ENCODE data around the gene SCRT2.

SCRT2 gene

DNA sequence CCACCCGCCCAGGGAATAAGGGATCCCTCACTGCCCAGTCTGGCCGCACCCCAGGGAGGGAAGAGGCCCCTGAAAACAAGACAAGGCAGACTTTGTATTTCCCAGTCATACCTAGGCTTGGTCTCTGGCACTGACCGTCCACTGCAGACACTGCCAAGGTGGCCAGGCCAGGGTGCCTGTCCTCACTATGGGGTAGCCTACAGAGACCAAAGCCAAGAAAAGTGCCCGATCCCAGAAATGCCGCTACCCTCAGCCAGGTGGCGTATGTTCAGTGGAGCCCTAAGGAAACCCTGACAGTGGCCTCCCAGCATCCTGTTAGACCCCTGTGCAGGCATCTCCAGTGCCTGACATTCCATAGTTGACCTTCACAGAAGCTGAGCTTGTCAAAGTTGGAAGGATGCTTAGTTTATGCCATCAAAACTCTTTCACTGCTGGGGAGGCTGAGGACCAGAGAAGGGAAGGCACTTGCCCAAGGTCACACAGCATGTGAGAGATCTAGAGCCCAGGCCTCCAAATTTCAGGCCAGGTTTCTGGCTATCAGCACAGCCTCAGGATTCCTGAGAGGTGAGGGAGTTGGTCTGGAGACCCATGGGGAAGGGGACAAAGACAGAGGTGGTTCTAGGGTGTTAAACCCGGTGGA lies 2.5 kb downstream of the SCRT2 start:
- ATAC-seq (no peak), DNase-seq (no peak)

DNA sequence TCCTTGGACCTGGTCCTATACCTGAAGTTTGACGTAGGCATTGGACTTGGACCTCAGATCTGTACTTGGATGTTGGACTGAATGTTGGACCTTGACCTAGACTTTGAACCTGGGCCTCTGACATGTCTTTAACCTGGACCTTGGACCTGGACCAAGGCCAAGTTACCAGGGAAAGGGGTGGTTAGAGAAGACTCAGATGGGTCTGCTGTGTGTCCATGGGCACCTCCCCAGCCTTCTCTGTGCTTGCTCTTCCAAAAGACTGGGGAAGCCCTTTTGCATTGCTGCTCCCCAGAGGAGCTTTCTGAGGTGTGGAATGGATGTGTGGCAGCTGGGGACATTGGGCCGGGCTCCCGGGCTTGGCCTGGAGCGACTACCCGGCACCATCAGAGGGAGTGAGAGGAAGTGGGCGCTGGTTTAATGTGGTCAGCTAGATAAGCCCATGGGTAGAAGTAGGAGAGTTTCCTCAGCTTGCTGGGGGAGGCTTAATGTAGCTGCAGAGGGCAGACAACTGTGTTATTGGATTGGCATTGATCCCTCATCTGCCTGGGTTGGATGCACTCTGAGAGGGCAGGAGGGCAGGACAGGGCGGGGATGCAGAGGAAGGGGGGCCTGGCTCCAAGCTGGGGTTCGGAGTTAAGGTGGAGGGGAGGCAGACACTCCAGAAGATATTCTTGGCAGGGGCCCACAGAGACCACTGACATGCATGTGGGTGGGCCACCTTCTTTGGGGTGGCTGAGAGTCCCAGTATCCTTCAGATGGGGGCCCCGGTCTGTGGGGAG lies 4.2 kb downstream of the SCRT2 start:
- ATAC-seq (no peak), DNase-seq (no peak)

DNA sequence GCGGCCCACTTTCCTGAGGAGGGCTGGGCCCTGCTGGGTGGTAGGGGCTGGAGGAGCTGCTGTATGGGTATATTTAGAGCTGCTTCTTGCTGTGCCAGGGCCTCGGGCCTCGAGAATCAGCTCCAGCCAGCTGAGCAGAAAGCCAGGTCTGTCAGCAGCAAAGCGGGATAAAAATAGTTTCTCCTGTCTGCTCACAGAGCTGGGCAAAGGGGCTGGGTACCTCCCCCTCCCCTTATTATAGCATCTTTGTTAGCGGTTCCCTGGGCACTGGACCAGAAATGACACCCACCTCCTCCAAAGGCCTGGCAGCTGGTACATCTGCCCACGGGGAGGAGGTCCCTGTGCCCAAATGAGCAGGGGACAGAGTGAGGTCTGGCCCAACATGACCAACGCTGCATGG lies 6.0 kb downstream of the SCRT2 start:
- DNase-seq, result no peak
- ATAC-seq, result no peak

DNA sequence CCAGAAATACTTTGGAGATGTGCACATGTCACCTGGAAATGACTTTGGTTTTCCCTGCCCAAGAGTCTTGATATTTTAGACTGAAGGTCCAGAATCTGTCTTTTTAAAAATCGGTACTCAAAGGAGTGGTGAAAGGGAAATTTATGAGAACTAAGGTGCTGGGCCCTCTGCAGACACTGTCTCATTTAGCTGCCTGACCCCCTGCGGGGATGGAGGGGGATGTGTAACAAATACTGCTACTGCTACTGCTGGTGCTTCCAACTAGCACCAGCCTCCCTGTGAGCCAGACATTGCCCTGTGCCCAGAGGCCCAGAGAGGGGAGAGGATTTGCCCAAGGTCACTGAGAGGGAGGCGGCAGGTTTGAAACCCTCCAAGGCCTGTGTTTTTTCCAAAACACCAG lies 7.0 kb downstream of the SCRT2 start:
- ATAC-seq (no peak), DNase-seq (no peak)

DNA sequence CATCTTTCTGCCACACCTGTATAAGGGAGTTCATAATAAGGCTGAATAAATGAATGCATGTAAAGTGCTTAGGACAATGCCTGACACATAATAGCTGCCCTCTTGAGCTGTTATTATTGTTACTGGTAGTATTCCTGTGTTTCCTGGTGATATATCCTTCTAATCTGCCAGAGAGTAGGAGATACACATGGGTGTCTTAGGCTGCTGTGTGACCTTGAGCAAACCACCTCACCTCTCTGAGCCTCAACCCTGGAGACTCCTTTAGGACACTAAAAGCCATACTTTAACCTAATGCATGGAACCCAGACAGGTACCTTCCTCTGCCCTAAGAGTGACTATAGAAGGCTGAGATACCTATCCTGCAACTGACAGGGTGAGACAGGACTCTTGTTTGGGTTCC lies 7.6 kb downstream of the SCRT2 start:
- ATAC-seq, result no peak
- DNase-seq, result no peak

DNA sequence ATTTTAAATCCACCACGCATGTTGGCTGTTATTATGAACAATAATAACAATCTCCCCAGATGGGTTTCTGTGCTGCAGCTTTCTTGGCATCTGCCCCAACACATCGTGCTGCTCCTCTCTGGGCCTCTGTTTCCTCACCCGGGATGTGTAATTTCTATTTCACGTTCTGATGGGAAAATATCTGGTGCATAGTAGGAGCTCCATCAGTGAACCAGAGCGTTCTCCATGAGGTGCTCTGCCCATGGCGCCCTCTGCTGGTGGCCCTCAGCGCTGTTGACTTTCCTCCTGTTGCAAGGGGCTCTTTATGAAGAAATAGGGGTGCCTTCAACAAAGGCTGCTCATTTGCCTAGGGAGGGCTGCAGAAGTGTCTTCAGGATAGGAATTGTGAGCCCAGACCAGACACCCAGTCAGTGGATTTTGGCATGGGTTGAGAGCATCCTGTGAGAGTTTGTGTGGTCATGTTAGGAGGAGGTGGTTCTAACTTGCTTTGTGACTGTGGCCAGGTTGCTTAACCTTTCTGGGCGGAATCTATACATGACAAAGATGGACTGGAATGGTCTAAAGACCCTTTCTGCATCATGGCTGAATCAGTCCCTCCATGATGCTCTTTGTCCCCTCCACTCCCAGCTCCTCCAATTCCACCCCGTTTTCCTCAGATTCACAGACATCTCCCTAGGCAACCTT lies 8.1 kb downstream of the SCRT2 start:
- ATAC-seq (no peak), DNase-seq (peak; percentile 78)

DNA sequence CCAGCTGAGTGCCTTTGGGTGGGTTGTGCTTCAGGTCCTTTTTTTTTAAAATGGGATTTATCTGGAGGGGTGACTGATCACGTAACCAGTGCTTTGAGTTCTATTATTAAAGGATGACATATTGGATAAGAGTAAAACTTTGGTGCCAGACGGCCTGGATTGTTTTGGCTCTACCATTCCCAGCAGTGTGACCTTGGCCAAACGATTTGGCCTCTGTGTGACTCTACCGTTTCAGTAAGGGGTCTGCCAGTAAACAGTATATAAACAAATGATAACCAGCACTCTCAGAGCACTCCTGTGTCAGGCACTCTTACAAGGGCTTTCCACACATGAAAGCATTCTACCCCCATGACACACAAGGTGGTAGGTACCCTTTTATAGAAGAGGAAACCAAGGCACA lies 8.7 kb downstream of the SCRT2 start:
- ATAC-seq (no peak), DNase-seq (no peak)

DNA sequence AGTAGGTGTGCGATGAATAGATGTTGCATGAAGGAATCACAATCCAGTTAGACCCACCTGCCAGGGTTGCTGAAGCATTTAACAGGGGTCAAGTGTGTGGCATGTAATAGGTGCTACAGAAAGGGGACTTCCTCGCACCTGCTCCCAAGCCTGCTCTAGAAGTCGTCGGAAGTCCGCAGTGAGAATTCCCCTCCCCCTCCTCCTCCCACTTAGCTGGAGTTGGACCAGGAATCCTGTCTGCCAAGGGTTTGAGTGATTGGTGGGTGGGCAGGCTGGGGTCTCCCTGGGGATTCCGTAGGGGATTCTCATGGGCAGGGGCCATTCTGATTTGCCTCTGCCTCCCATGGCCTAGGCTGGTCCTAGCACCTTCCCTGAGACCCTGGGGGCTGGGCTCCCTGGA lies 10.3 kb downstream of the SCRT2 start:
- ATAC-seq, result no peak

DNA sequence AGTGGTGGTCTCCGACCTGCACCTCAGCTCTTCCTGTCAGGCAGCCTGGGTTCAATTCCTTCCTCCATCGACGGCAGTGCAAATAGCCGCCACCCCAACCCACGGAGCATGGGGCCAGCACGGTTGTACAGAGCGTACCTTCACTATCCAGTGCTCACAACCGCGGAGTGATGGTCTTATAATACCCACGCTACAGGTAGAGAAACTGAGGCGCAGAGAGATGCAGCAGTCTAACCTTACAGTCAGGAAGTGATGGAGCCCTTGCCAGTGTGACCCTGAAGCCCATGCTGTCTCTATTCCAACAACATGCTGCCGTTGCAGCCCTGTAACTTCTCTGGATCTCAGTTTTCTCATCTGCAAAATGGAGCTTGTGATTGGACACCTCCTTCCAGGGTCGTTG lies 11.0 kb downstream of the SCRT2 start:
- no peak for ATAC-seq
- DNase-seq, result no peak

More for the DNA sequence above, 10.3 kb downstream of the SCRT2 start:
- no peak for DNase-seq

DNA sequence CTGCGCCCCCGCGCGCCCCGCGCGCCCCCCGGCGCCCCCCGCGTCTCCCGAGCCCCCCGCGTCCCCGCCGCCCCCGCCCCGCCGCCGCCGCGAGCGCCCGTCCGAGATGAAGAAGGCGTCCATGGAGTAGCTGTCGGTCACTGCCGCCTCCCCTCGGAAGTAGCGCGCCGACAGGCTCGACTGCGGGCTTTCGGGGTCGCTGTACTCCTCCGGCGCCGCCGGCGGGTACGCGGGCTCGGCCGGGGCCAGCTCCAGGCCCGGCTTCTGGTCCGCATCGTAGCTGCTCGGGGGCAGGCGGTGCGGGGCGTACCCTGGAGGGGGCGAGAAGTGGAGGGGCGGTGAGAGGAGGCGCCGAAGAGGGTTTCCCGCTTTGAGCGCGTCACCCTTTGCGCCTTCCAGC lies 11.5 kb downstream of the SCRT2 start:
- no peak for DNase-seq
- no peak for ATAC-seq

DNA sequence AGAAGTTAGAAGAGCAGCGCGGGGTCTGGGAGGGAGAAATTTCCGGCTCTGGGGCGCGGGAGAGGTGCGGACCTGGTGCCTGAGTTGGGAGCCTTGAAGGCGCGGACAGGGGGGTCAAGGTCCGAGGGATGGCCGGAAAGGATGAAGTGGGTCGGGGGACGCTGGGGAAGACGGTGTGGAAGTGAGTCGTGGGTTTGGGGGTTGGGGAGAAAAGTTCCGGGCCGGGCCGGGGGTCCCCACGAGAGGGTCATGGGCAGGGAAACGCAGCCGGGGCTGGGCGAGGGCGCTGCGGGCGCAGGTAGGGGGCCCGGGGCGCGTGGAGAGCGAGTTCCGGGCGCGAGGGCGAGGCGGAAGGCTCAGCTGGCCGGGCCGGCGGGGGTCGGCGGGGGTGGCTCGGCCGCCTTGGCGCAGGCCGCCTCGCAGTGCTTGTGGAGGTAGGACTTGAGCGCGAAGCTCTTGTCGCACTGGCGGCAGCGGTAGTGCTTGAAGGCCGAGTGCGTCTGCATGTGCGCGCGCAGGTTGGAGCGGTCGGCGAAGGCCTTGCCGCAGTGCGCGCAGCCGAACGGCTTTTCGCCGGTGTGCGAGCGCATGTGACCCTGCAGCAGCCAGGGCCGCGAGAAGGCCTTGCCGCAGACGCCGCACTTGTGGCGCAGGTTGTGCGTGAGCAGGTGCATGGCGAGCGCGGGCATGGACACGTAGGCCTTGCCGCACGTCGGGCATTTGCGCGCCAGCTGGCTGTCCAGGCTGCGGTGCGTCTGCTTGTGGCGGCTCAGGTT lies 12.1 kb downstream of the SCRT2 start:
- no peak for DNase-seq
- ATAC-seq, result no peak

DNA sequence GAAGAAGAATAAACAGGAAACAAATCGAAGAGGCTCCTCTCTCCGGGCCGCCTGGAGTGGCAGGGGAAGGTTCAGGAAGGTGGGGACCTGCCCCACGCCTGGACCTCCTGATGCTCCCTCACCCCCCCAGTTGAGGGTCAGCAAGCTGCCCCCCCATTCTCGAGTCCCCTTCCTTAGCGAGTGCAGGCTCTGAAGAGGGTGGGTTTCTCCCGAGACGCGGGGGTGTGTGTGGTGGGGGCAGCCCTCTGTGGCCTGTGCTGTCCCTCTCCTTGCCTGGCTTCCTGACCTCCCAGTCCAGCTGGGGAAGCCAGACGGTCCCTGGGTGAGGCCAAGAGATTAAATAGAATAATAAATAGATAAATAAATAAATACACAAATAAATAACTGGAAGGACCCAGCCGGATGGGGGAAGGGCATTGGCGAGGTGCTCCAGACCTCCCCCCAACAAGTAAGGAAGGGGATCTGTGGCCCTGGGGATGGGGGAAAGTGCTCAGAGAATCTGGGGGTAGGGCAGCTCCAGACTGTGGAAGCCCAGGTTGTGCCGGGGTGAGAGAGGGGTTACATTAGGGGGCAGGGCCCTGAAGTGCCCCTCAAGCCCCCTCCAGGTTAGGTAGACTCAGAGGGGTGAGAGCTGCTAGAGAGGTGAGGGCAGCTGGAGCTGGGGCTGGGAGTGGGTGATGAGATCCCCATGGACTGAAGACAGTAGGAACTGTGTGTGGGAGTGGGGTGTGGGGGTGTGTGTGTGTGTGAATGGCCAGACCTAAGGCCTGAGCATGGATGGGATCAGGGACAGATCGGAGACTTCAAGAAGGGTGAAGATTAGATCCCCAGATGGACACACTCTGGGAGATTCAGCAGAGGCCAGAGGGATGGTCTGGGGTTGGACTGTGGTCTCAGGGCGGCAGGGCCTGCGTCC lies 13.1 kb downstream of the SCRT2 start:
- DNase-seq (no peak), ATAC-seq (no peak)

DNA sequence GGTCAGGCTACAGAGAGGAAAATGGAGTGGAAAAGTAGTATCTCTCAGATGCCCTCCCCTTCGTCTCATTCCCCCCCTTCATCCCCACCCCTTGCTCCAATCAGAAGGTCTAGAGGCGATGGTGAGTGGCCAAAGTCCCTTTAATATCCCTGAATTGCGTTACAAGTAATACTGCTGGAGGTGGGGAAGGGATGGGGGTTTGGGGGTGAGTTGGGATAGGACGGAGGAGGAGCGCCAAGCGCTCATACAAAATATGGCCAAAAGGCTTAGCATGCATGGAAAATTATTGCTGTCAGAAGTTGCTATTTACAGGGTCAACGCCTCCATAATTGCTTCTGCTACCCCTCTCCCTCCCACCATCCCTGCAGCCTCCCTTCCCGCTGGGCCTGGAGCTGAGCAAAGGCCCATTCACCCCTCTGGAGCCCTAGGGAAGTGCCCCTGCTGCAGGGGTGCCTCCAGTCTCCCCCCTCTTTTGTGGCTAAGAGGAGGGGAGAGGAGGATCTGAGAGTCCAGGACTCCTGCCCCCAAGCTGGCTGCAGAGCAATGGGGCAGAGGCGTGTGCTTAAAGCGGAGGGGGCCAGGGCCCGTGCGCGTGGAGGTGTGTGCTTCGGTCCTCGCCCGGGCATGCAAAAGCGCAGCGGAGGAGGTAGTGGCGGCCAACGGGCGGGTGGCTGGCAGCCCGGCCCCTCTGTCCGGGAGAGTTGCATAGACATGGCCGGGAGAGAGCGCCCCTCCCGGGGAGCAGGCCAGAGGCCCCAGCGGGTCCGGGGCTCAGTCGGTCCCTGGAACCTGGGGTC lies 13.9 kb downstream of the SCRT2 start:
- ATAC-seq (no peak), DNase-seq (no peak)

DNA sequence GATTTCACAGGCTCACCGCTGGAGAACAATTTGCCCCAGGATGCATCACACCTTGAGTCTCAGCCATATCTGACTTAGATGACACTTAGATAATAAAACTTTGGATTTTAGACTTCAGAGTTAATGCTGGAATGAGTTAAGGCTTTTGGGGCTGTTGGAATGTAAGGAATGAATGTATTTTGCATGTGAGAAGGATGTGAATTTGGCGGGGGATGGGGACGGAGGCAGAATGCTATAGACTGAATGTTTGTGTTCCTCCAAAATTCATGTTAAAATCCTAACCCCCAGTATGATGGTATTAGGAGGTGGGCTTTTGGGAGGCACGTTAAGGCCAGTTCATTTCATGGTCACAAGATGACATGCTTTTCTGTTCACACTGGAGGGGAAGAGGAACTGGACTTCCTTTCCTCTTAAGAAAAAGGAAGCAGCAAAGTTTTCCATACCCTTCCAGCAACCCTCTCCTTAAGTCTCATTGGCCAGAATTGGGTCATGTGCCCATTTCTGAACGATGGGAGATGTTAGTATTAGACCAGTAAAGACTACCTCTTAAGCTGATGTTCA lies 16.8 kb downstream of the SCRT2 start:
- no peak for ATAC-seq
- DNase-seq, result no peak

DNA sequence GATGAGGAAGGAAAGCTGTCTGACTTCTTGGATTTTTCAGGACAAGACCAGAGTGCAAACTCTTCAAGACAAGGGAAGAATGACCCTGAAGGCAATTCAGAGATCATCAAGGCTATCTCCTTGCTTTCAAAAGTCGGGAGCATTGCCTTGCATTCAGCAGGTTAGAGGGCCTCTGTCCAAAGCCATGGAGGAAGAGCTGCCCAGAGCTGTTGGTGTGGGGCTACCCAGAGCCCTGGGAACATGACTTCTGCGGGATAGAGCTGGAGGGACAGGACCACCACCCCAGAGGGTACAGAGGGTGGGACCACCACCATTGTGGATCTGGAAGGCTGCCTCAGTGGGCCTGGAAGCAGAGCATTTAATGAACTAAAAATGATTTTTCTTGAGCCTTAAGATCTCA lies 17.4 kb downstream of the SCRT2 start:
- no peak for DNase-seq
- no peak for ATAC-seq

DNA sequence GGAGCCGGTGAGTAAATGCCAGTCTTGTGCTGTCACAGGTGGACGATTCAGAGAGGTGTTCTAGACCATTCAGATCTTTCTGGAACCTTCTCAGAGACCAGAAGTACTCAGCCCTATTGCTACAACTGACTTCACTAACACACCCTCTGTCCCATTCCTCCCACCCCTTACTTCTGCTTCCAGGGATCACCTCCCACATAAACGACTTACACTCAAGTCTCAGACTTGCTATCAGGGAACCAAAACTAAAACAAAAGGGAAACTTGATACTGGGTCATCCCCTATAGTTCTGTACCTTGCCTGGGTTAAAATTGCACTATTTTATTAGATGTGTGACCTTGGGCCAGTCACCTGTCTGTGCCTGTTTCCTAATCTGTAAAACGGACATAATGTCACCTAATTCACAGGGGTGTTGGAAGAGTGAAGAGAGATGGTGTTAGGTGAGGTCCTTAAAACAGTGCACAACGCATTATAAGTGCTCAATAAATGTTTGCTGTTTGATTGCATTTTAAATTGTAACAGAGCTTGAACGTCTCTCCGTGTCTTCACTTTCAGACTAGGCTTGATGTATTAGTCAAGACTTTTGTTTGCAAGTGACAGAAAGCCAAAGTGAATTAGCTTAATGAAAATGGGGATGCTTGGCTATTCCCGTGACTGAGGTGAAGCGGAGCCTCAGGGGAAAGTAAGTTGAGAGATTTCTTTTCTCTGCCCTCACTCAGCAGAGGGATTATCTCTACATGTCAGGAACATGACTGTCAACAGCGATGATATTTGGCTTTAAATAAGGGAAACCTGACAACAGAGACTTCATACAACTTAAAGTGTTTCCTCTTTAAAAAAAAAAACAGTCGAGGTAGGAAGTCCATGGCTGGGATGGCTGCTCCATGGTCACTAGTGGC lies 19.6 kb downstream of the SCRT2 start:
- no peak for DNase-seq
- ATAC-seq, result no peak

DNA sequence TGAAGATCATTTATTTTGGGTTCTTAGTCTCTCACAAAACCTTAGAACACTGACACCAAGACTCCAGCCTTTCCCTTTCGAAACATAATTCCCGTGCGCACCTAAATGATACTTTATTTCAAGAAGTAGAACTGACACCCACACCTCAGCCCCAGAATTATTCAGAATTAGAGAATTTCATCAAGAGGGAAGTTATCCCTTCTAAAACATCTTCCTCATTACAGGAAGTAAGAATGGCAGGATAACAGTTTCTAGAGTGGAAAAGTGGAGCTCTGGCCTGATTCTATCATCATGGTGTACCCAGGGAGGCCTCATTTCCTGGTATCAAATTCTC lies 21.2 kb downstream of the SCRT2 start:
- DNase-seq (no peak), ATAC-seq (no peak)

DNA sequence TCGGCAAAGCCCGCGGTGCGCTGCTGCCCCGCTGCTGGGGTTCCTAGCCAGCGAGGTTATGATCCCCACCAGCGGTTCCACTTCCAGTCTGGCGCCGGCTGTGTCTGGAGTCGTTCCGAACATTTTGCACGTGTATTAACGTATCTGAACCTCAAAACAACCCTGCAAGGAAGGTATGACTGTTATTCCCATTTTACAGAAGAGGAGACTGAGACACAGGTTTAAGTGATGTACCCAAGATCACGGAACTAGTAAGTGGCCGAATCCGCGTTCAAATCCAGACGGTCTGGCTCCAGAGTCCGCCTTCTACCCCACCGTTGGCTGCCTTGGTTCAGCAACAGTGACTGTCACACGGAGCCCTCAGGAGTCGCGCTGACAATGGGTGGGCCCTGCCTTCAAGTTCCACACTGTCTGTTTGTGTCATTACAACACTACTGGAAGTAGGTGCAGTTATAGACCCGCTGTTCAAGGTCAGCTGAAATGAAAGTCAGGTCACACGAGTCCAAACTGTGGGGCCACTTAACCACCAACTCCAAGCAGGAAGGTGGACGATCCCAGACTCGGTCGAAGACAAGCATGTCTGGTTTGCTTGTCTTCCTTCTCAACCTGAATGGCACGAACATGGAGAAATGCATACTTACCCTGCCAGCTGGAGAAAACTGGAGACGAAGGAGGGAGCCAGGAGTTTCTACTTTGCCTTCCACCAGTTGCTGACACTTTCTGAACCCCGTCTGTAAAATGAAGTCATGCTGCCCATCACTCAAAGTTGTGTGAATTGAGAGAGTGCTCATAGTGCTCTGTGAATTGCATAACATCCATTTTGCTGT lies 21.8 kb downstream of the SCRT2 start:
- no peak for ATAC-seq

More for the DNA sequence above, 21.8 kb downstream of the SCRT2 start:
- no peak for DNase-seq
